IMR-90 (cell line): ENCODE data around the gene DCDC2. TPM values are rescaled to one million over a fixed set of nuclear protein-coding genes. Genes with fewer than 3 reads are reported as not detected.

Experiments
- ATAC-seq: fragments of 200-7000 bp; cut with Tn5 transposase; 2 replicates; pipeline ENCODE4 v1.9.1; 2020; ENCODE audit warnings: low read depth, mild to moderate bottlenecking, moderate library complexity
- BruUV-seq: library from RNA; stranded (reverse); fragments of 400-500 nt; replicated peaks from 2 replicates; lab custom pipeline; 2021; lab: Mats Ljungman, UMichigan
- CTCF ChIA-PET: fragments of 300-600 bp; formaldehyde crosslinking; extraction: SDS; loops from one replicate; lab custom pipeline; 2021; ENCODE audit warnings: antibody characterized with exemption; lab: Yijun Ruan, JAX
- POLR2A ChIA-PET: fragments of 300-600 bp; sonication (Branson Sonifier 250); formaldehyde crosslinking; loops from one replicate; lab custom pipeline; 2022; ENCODE audit warnings: antibody characterized with exemption; ENCODE audit not compliant: unreplicated experiment; lab: Charles Lee
- DNase-seq: peaks from one replicate; pipeline ENCODE4 v3.0.0; 2013
- H2AFZ ChIP-seq: replicated peaks from 2 replicates; pipeline ENCODE3; 2013; ENCODE audit warnings: low read length, mild to moderate bottlenecking; ENCODE audit not compliant: poor library complexity
- H2AK5ac ChIP-seq: 2 replicates; pipeline ENCODE4 v1.6.1; 2013; ENCODE audit warnings: low read depth, low read length, inconsistent platforms
- H2AK9ac ChIP-seq: replicated peaks from 2 replicates; pipeline ENCODE3; 2013; ENCODE audit warnings: mild to moderate bottlenecking, low read depth, low read length, moderate library complexity; ENCODE audit not compliant: poor library complexity
- H2BK120ac ChIP-seq: 2 replicates; pipeline ENCODE4 v1.6.1; 2013; ENCODE audit warnings: low read depth, low read length, inconsistent platforms
- H2BK15ac ChIP-seq: 3 replicates; pipeline ENCODE4 v1.6.1; 2013; ENCODE audit warnings: low read depth, low read length, inconsistent platforms
- H2BK20ac ChIP-seq: 2 replicates; pipeline ENCODE4 v1.6.1; 2013; ENCODE audit warnings: low read depth, mild to moderate bottlenecking, inconsistent platforms, low read length, moderate library complexity
- H2BK5ac ChIP-seq: 2 replicates; pipeline ENCODE4 v1.6.1; 2013; ENCODE audit warnings: mild to moderate bottlenecking, low read depth, low read length, inconsistent platforms; ENCODE audit not compliant: poor library complexity, severe bottlenecking
- H3K14ac ChIP-seq: replicated peaks from 2 replicates; pipeline ENCODE4 v1.6.1; 2013; ENCODE audit warnings: low read depth, low read length, inconsistent platforms
- H3K18ac ChIP-seq: 2 replicates; pipeline ENCODE4 v1.6.1; 2013; ENCODE audit warnings: low read depth, low read length, control low read depth
- H3K23ac ChIP-seq: 2 replicates; pipeline ENCODE4 v1.6.1; 2013; ENCODE audit warnings: low read depth, low read length, inconsistent platforms
- H3K27ac ChIP-seq: 2 replicates; pipeline ENCODE4 v1.5.1; 2013; ENCODE audit warnings: mild to moderate bottlenecking, control low read depth, low read length; ENCODE audit not compliant: insufficient read depth
- H3K27me3 ChIP-seq: 2 replicates; pipeline ENCODE4 v1.6.1; 2013; ENCODE audit warnings: low read length; ENCODE audit not compliant: control insufficient read depth, insufficient read depth
- H3K36me3 ChIP-seq: 2 replicates; pipeline ENCODE4 v1.6.1; 2013; ENCODE audit warnings: low read length, mixed read lengths; ENCODE audit not compliant: control insufficient read depth, insufficient read depth
- H3K4ac ChIP-seq: 2 replicates; pipeline ENCODE4 v1.6.1; 2013; ENCODE audit warnings: low read depth, low read length, inconsistent platforms
- H3K4me1 ChIP-seq: 2 replicates; pipeline ENCODE4 v1.6.1; 2013; ENCODE audit warnings: low read length, mixed read lengths; ENCODE audit not compliant: control insufficient read depth, insufficient read depth
- H3K4me2 ChIP-seq: 2 replicates; pipeline ENCODE4 v1.6.1; 2013; ENCODE audit warnings: low read depth, mild to moderate bottlenecking, control low read depth, low read length, moderate library complexity
- H3K4me3 ChIP-seq: 2 replicates; pipeline ENCODE4 v1.5.1; 2013; ENCODE audit warnings: low read depth, mild to moderate bottlenecking, control low read depth, low read length, moderate library complexity; ENCODE audit not compliant: insufficient read depth
- H3K56ac ChIP-seq: 2 replicates; pipeline ENCODE4 v1.6.1; 2013; ENCODE audit warnings: low read length, inconsistent platforms; ENCODE audit not compliant: insufficient read depth; ENCODE audit errors: extremely low read depth
- H3K79me1 ChIP-seq, 2 experiments: 2 replicates each; pipeline ENCODE4 v1.6.1; 2013; ENCODE audit warnings: low read length in 2 of 2, inconsistent platforms in 1 of 2, low read depth in 1 of 2
- H3K9ac ChIP-seq: 2 replicates; pipeline ENCODE4 v1.6.1; 2013; ENCODE audit warnings: low read depth, low read length, control low read depth
- H3K9me1 ChIP-seq: 2 replicates; pipeline ENCODE4 v1.6.1; 2013; ENCODE audit warnings: low read length, inconsistent platforms; ENCODE audit not compliant: insufficient read depth
- H3K9me3 ChIP-seq: 2 replicates; pipeline ENCODE4 v1.6.1; 2013; ENCODE audit warnings: low read length; ENCODE audit not compliant: control insufficient read depth, insufficient read depth
- H4K20me1 ChIP-seq: 2 replicates; pipeline ENCODE4 v1.6.1; 2013; ENCODE audit warnings: low read length, inconsistent platforms; ENCODE audit not compliant: insufficient read depth
- H4K5ac ChIP-seq: 2 replicates; pipeline ENCODE4 v1.6.1; 2013; ENCODE audit warnings: mild to moderate bottlenecking, low read depth, low read length, control low read depth
- H4K8ac ChIP-seq, 2 experiments: 2 replicates each; pipeline ENCODE4 v1.6.1; 2013; ENCODE audit warnings: low read depth in 2 of 2, low read length in 2 of 2, control low read depth in 1 of 2, inconsistent platforms in 1 of 2
- H4K91ac ChIP-seq: 2 replicates; pipeline ENCODE4 v1.6.1; 2013; ENCODE audit warnings: low read depth, low read length, inconsistent platforms; ENCODE audit not compliant: insufficient read depth
- BHLHE40 ChIP-seq: fragments of 150-350 bp; IDR thresholded peaks from 2 replicates; pipeline ENCODE4 v1.6.1; 2016; ENCODE audit warnings: mild to moderate bottlenecking, low read depth, low read length
- CEBPB ChIP-seq: IDR thresholded peaks from 2 replicates; pipeline ENCODE4 v1.6.1; 2012; ENCODE audit warnings: low read depth, low read length, improper control_type of control experiment
- CHD1 ChIP-seq: IDR thresholded peaks from 2 replicates; pipeline ENCODE4 v1.6.1; 2012; ENCODE audit warnings: low read depth, low read length, improper control_type of control experiment
- CTCF ChIP-seq: conservative IDR thresholded peaks from 2 replicates; pipeline ENCODE4 v1.5.1; 2012; ENCODE audit warnings: mild to moderate bottlenecking, low read depth, low read length, improper control_type of control experiment
- ELK1 ChIP-seq: fragments of 150-350 bp; IDR thresholded peaks from 2 replicates; pipeline ENCODE4 v1.6.1; 2016; ENCODE audit warnings: low read depth, mild to moderate bottlenecking, low read length, moderate library complexity, borderline replicate concordance
- FOS ChIP-seq: fragments of 150-350 bp; IDR thresholded peaks from 2 replicates; pipeline ENCODE4 v1.6.1; 2016; ENCODE audit warnings: low read depth, low read length
- MAFK ChIP-seq: IDR thresholded peaks from 2 replicates; pipeline ENCODE4 v1.6.1; 2012; ENCODE audit warnings: low read depth, low read length, improper control_type of control experiment
- MAZ ChIP-seq: IDR thresholded peaks from 2 replicates; pipeline ENCODE4 v1.6.1; 2012; ENCODE audit warnings: low read depth, mild to moderate bottlenecking, low read length, improper control_type of control experiment, moderate library complexity, borderline replicate concordance
- MXI1 ChIP-seq: IDR thresholded peaks from 2 replicates; pipeline ENCODE4 v1.6.1; 2012; ENCODE audit warnings: low read depth, mild to moderate bottlenecking, low read length, moderate library complexity, borderline replicate concordance
- NFE2L2 ChIP-seq: fragments of 150-350 bp; IDR thresholded peaks from 2 replicates; pipeline ENCODE4 v1.6.1; 2016; ENCODE audit warnings: low read depth, mild to moderate bottlenecking, low read length
- POLR2A ChIP-seq: IDR thresholded peaks from 2 replicates; pipeline ENCODE4 v1.6.1; 2012; ENCODE audit warnings: mild to moderate bottlenecking, low read depth, low read length
- RAD21 ChIP-seq: IDR thresholded peaks from 2 replicates; pipeline ENCODE4 v1.6.1; 2012; ENCODE audit warnings: low read length, improper control_type of control experiment
- RCOR1 ChIP-seq: IDR thresholded peaks from 2 replicates; pipeline ENCODE4 v1.6.1; 2012; ENCODE audit warnings: mild to moderate bottlenecking, low read length, improper control_type of control experiment; ENCODE audit not compliant: insufficient replicate concordance
- RFX5 ChIP-seq: IDR thresholded peaks from 2 replicates; pipeline ENCODE4 v1.8.0; 2012; ENCODE audit warnings: low read depth, mild to moderate bottlenecking, low read length, moderate library complexity
- SMC3 ChIP-seq: fragments of 150-350 bp; IDR thresholded peaks from 2 replicates; pipeline ENCODE4 v1.6.1; 2016; ENCODE audit warnings: low read depth, mild to moderate bottlenecking, antibody characterized with exemption, low read length, moderate library complexity
- USF2 ChIP-seq: fragments of 150-350 bp; IDR thresholded peaks from 2 replicates; pipeline ENCODE4 v1.6.1; 2017; ENCODE audit warnings: mild to moderate bottlenecking, antibody characterized with exemption, low read length, low read depth
- WGBS, 2 experiments: methylation state at CpG; one replicate each; pipeline versions ENCODE4 v1.1.5 to v1.1.7; 2013; ENCODE audit warnings: missing lambda C conversion rate in 2 of 2; ENCODE audit not compliant: insufficient read length in 1 of 2; ENCODE audit errors: extremely low coverage in 2 of 2; 5-methylcytosine and 5-hydroxymethylcytosine counted together
- dilution Hi-C: fragments of 300-500 bp; cut with HindIII; formaldehyde crosslinking; loops from one replicate; pipeline ENCODE4 v1.14.3; 2018; ENCODE audit warnings: low sequenced_read_pairs; ENCODE audit not compliant: unreplicated experiment
- in situ Hi-C: fragments of 300-500 bp; cut with MboI; formaldehyde crosslinking; loops from 3 replicates; pipeline ENCODE4 v1.14.3; 2019; ENCODE audit warnings: low sequenced_read_pairs, inconsistent platforms, mixed read lengths
- intact Hi-C: fragments of 100-400 bp; cut with micrococcal nuclease; formaldehyde crosslinking; loops from 2 replicates; pipeline ENCODE4 v1.10.0; 2022
- polyA plus RNA-seq, 3 experiments: library from polyadenylated mRNA; depleted of rRNA; stranded (reverse); fragments of >200 nt; gene quantifications; 2 replicates each; pipeline ENCODE4 v1.2.3, GENCODE V29; 2012; ENCODE audit warnings: low replicate concordance in 1 of 3
- total RNA-seq: library from RNA; depleted of rRNA; stranded (reverse); fragments of >200 nt; gene quantifications from 2 replicates; pipeline ENCODE4 v1.2.3, GENCODE V29; 2012

Gene DCDC2
- total and polyA plus RNA-seq, 2 of the 4 experiments (the other 2 are of a cell fraction): not detected

- Histone ChIP-seq H2BK5ac (no peak overlapping the region), H2BK20ac (no peak overlapping the region), H2AK5ac (no peak overlapping the region), H4K5ac (no peak overlapping the region), H4K20me1 (no peaks in the 10 kb centered on the region; the same call in 1 of the 2 replicates), H3K4me3 (no peak overlapping the region), H3K4me1 (no peaks in the 10 kb centered on the region; the same call in 1 of the 2 replicates), H3K18ac (no peak overlapping the region), H2AFZ (no peak overlapping the region), H3K4me2 (no peak overlapping the region), H3K56ac (no peak overlapping the region), H3K27me3 (no peaks in the 10 kb centered on the region), H3K14ac (no peak overlapping the region), H2BK120ac (no peak overlapping the region), H3K9me1 (peaks cover 2% of the 10 kb centered on the region; the same call in 1 of the 2 replicates), H3K36me3 (peaks cover 3% of the 10 kb centered on the region; the same call in 1 of the 2 replicates), H3K9ac (no peak overlapping the region), H3K4ac (no peak overlapping the region), H2AK9ac (no peak overlapping the region), H3K23ac (no peak overlapping the region), H4K8ac (no peak overlapping the region), H3K27ac (no peak overlapping the region), H3K9me3 (no peaks in the 10 kb centered on the region; the same call in 1 of the 2 replicates), H2BK15ac (no peak overlapping the region), H4K91ac (no peak overlapping the region), H3K79me1 (peaks cover 10 to 27% of the 10 kb centered on the region in 2 experiments)
- no CpG with 5 or more reads among the region's 4 CpGs for WGBS, 2 experiments
- in situ Hi-C loops: no loop called here
- TF ChIP-seq MAZ: no peak
- TF ChIP-seq RFX5: no peak
- TF ChIP-seq RCOR1: no peak
- no peak for TF ChIP-seq MAFK
- no peak for TF ChIP-seq USF2
- no peak for TF ChIP-seq CEBPB
- TF ChIP-seq MXI1: no peak
- TF ChIP-seq RAD21: no peak
- no peak for TF ChIP-seq CHD1
- TF ChIP-seq NFE2L2: no peak
- no peak for TF ChIP-seq BHLHE40
- TF ChIP-seq ELK1: no peak
- TF ChIP-seq CTCF: no peak
- no peak for TF ChIP-seq FOS
- TF ChIP-seq SMC3: no peak
- no peak for TF ChIP-seq POLR2A
- ChIA-PET POLR2A (no interaction called here), CTCF (no interaction called here)
- intact Hi-C loops: no loop called here
- dilution Hi-C loops: no loop called here
- DNase-seq (no peak), ATAC-seq (no peak)
- no TSS peak for BruUV-seq
Observed at GRCh38 chr6:24401458-24401857, 43.6 kb upstream of the DCDC2 start.
